Gastrocnemius medialis (tissue), 4 donors: ENCODE measurements around the gene SIRPA. TPM values are rescaled to one million over a fixed set of nuclear protein-coding genes. Genes with fewer than 3 reads are reported as not detected.

ENCODE experiments used
- ATAC-seq, 2 donors: fragments of 150-250 bp; one replicate each; pipeline ENCODE4 v1.9.1; 2016
- DNase-seq, 2 donors: peaks; one replicate each; pipeline ENCODE4 v3.0.0-alpha.2; 2019
- H3K27ac ChIP-seq, 4 donors: fragments of 200-600 bp; sonication (generic); 1 replicate in 1 of 4; 2 replicates in 3 of 4; pipeline ENCODE4 v1.5.1; 2016 to 2018; ENCODE audit warnings: mild to moderate bottlenecking in 2 of 4, moderate library complexity in 1 of 4
- H3K27me3 ChIP-seq, 3 donors: fragments of 200-600 bp; sonication (generic) in 2 of 3; 1 replicate in 1 of 3; 2 replicates in 2 of 3; pipeline versions ENCODE4 v1.5.1 to v1.6.0; 2016 to 2019; ENCODE audit warnings: mild to moderate bottlenecking in 1 of 3, moderate library complexity in 1 of 3
- H3K36me3 ChIP-seq, 2 donors: fragments of 200-600 bp; sonication (generic) in 1 of 2; one replicate each; pipeline ENCODE4 v1.5.1; 2017 to 2018
- H3K4me1 ChIP-seq, 2 donors: fragments of 200-600 bp; sonication (generic) in 1 of 2; one replicate each; pipeline ENCODE4 v1.5.1; 2016 to 2017; ENCODE audit warnings: mild to moderate bottlenecking in 2 of 2
- H3K4me3 ChIP-seq, 4 donors: fragments of 200-600 bp; sonication (generic) in 3 of 4; 1 replicate in 1 of 4; 2 replicates in 3 of 4; pipeline ENCODE4 v1.5.1; 2016 to 2019; ENCODE audit warnings: mild to moderate bottlenecking in 2 of 4
- H3K9me3 ChIP-seq, 3 donors: fragments of 200-600 bp; sonication (generic) in 2 of 3; 1 replicate in 1 of 3; 2 replicates in 2 of 3; pipeline ENCODE4 v1.5.1; 2016 to 2019
- CTCF ChIP-seq, 5 experiments: fragments of 450-650 bp in 3 of 5; fragments of 200-600 bp in 2 of 5; sonication (generic) in 2 of 5; IDR thresholded peaks in 4 of 5; conservative IDR thresholded peaks in 1 of 5; 1 replicate in 4 of 5; 2 replicates in 1 of 5; pipeline ENCODE4 v1.5.1; 2016 to 2019; ENCODE audit warnings: antibody characterized with exemption in 5 of 5, mild to moderate bottlenecking in 3 of 5, moderate library complexity in 3 of 5
- POLR2A ChIP-seq, 2 donors: fragments of 450-650 bp; IDR thresholded peaks; one replicate each; pipeline ENCODE4 v1.6.1; 2017; ENCODE audit warnings: antibody characterized with exemption in 2 of 2, mild to moderate bottlenecking in 2 of 2, moderate library complexity in 2 of 2
- in situ Hi-C, 4 donors: fragments of 200-750 bp; cut with MboI; loops; one replicate each; pipeline versions ENCODE4 v1.15.0 to v1.8.0; 2017; ENCODE audit warnings: low sequenced_read_pairs in 4 of 4
- intact Hi-C: fragments of 100-400 bp; cut with DNase I; formaldehyde crosslinking; loops from one replicate; pipeline ENCODE4 v1.15.1; 2023; ENCODE audit warnings: low total_unique reads
- total RNA-seq, 4 donors: library from RNA; depleted of rRNA; stranded (reverse); fragments of >200 nt; gene quantifications; one replicate each; pipeline versions ENCODE4 v1.1.0 to v1.2.3, GENCODE V29; 2016

The SIRPA gene
- total RNA-seq, 4 donors from 2014 or later, result 14.6 to 62.0 (median 20.6) TPM

DNA sequence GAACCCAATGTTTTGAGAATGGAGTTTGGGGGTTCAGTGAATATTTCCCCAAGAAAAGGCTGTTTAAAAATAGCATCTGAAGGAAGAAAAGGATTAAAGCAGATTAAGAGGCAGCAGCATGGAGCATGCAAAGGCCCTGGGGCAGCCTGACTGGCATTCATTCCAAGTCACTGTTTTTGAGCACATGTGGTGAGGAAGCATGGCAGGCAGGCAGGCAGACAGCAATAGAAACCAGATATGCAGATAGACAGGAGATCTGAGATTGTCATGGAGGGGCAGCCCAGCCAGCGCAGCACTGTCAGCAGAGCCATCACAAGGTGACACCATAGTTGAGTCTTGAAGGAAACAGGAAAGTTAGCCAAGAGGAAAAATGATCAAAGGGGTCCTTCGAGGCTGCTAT, 37.8 kb downstream of the SIRPA start:
- peaks cover 0 to 26% of the 10 kb centered on the region in 2 donors for H3K4me1 ChIP-seq
- H3K27ac ChIP-seq, result peak overlapping the region in 1 of 4 donors; percentile 35
- H3K36me3 ChIP-seq, result peaks cover 0 to 5% of the 10 kb centered on the region in 2 donors
- H3K27me3 ChIP-seq, result no peaks in the 10 kb centered on the region
- no peak overlapping the region for H3K4me3 ChIP-seq
- ATAC-seq (no peak), DNase-seq (no peak)
- intact Hi-C loops, result no loop called here
- TF ChIP-seq POLR2A (IDR thresholded peaks at IDR 0.05) (no peak), CTCF (IDR thresholded peaks at IDR 0.05 in 4 of 5, conservative IDR thresholded peaks at IDR 0.05 in 1 of 5) (no peak)
- in situ Hi-C loops, result loop anchor here in 1 of 4 donors (25.0 kb wide), 1 partner anchor 121 kb away; no protein-coding TSS in a partner anchor
- H3K9me3 ChIP-seq, result no peaks in the 10 kb centered on the region

DNA sequence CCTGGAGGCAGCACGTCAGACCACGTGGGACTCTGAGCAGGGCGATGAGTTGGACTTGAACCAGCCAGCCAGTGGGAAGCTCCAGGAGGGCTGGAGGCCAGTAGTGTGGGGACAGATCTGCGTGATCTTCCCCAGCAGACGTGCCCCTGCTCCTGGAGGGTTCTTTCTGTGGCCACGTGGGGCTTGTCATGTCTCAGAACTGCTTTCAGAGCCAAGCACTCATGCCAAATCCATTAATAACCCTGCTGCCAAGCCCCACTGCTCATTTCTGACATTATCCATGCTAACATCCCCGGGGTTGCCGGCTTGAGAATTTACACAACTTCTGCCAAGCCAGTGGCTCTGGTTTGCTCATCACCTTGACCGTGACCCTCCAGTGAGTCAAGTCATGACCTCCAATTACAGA, 38.3 kb downstream of the SIRPA start:
- H3K9me3 ChIP-seq, result no peaks in the 10 kb centered on the region
- intact Hi-C loops (no loop called here), in situ Hi-C loops (loop anchor here in 1 of 4 donors (25.0 kb wide), 1 partner anchor 121 kb away; no protein-coding TSS in a partner anchor)
- TF ChIP-seq POLR2A (IDR thresholded peaks at IDR 0.05), result no peak
- no peak for TF ChIP-seq CTCF (IDR thresholded peaks at IDR 0.05 in 4 of 5, conservative IDR thresholded peaks at IDR 0.05 in 1 of 5)
- peak overlapping the region in 1 of 4 donors; percentile 35 for H3K27ac ChIP-seq
- peaks cover 0 to 5% of the 10 kb centered on the region in 2 donors for H3K36me3 ChIP-seq
- ATAC-seq, result peak; percentile 7 to 29
- DNase-seq, result peak in 1 of 2 donors; percentile 54
- no peaks in the 10 kb centered on the region for H3K27me3 ChIP-seq
- H3K4me3 ChIP-seq, result no peak overlapping the region
- peaks cover 0 to 26% of the 10 kb centered on the region in 2 donors for H3K4me1 ChIP-seq

GRCh38 chr20:1934156-1934555, 38.9 kb downstream of the SIRPA start:
- TF ChIP-seq POLR2A (IDR thresholded peaks at IDR 0.05) (no peak), CTCF (IDR thresholded peaks at IDR 0.05 in 4 of 5, conservative IDR thresholded peaks at IDR 0.05 in 1 of 5) (no peak)
- Histone ChIP-seq H3K27me3 (no peaks in the 10 kb centered on the region), H3K36me3 (peaks cover 0 to 5% of the 10 kb centered on the region in 2 donors), H3K27ac (peak overlapping the region; percentile 28 to 60 (median 51)), H3K4me1 (peaks cover 0 to 26% of the 10 kb centered on the region in 2 donors), H3K4me3 (no peak overlapping the region), H3K9me3 (no peaks in the 10 kb centered on the region)
- ATAC-seq, result peak; percentile 55
- no peak for DNase-seq
- intact Hi-C loops (loop anchor here (2.0 kb wide), 1 partner anchor 39 kb away; the partner anchor contains the start of gene SIRPA), in situ Hi-C loops (loop anchor here in 1 of 4 donors (25.0 kb wide), 1 partner anchor 122 kb away; no protein-coding TSS in a partner anchor)

DNA sequence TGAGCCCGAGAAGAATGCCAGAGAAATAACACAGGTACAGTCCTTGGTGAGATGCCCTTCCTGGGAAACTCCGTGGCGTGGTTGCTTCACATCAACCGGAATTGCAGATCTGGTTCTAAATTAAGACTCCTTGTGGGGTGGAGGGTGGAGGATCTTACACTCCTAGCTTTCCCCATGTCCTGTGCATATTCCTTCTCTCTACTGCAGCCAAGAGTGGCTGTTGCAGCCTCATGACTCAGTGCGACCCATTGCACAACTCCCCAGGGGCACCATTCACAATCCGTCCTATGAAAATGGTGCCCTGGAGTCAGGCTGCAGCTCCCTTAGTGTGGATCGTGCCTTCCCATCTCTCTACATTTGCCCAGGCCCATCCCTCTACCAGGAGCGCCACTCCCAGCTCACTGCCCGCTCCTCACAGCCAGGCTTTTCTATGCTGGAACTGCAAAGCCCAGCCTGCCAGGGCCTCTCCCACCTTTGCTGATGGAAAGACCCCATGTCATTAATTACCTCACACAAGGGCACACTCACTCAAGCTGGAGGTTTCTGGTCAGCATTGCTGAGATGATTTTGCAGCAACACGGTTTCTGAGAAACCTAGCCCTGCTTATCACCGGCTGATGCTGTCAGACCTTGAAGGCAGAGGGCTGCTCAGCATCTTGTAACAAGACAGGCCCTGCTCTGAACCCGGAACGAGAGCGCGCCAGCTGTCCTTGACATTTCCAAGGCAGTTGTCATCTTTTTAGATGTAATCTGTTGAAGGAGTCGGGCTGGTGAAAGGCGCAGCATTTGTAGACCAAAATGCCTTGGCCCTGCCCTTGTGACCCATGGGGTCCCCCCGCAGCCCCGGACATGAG, 39.7 kb downstream of the SIRPA start:
- ATAC-seq (peak; percentile 77 to 85), DNase-seq (peak; percentile 60 to 84)
- H3K27ac ChIP-seq, result peak overlapping the region; percentile 47 to 63 (median 60)
- in situ Hi-C loops (loop anchor here in 1 of 4 donors (25.0 kb wide), 1 partner anchor 123 kb away; no protein-coding TSS in a partner anchor), intact Hi-C loops (loop anchor here (2.0 kb wide), 1 partner anchor 40 kb away; the partner anchor contains the start of gene SIRPA)
- no peak overlapping the region for H3K4me3 ChIP-seq
- no peak for TF ChIP-seq CTCF (IDR thresholded peaks at IDR 0.05 in 4 of 5, conservative IDR thresholded peaks at IDR 0.05 in 1 of 5)
- no peak for TF ChIP-seq POLR2A (IDR thresholded peaks at IDR 0.05)
- H3K9me3 ChIP-seq, result no peaks in the 10 kb centered on the region
- no peaks in the 10 kb centered on the region for H3K27me3 ChIP-seq
- H3K36me3 ChIP-seq, result peaks cover 0 to 5% of the 10 kb centered on the region in 2 donors
- peaks cover 0 to 29% of the 10 kb centered on the region in 2 donors for H3K4me1 ChIP-seq
